H1 (cell line): ENCODE measurements around the gene PSPN. TPM values are rescaled to one million over a fixed set of nuclear protein-coding genes. Genes with fewer than 3 reads are reported as not detected.

Experiments
- CTCF ChIA-PET: fragments of 300-600 bp; sonication (Branson Sonifier 250); formaldehyde crosslinking; loops from one replicate; lab custom pipeline; 2021; ENCODE audit not compliant: partially characterized antibody; lab: Charles Lee
- POLR2A ChIA-PET: fragments of 300-600 bp; sonication (Branson Sonifier 250); formaldehyde crosslinking; loops from one replicate; lab custom pipeline; 2021; ENCODE audit warnings: inconsistent platforms; ENCODE audit not compliant: partially characterized antibody; lab: Charles Lee
- DNase-seq, 2 experiments: peaks; one replicate each; pipeline versions ENCODE4 v3.0.0 to v3.0.0-alpha.2; 2010 to 2022; ENCODE audit warnings: low spot score in 2 of 2, low read depth in 1 of 2, mixed read lengths in 1 of 2
- FAIRE-seq: peaks from 2 replicates; lab custom pipeline; 2011; peaks lifted over from hg19 to GRCh38; lab: Jason Lieb, UNC
- H2AFZ ChIP-seq: 2 replicates; pipeline ENCODE4 v1.8.1; 2012; ENCODE audit warnings: low read length, inconsistent platforms
- H2AK5ac ChIP-seq: 2 replicates; pipeline ENCODE4 v1.6.1; 2013; ENCODE audit warnings: low read depth, low read length
- H2BK120ac ChIP-seq: replicated peaks from 2 replicates; pipeline ENCODE3; 2013; ENCODE audit warnings: low read depth, low read length, inconsistent platforms
- H2BK12ac ChIP-seq: 2 replicates; pipeline ENCODE4 v1.6.1; 2013; ENCODE audit warnings: low read depth, low read length
- H2BK15ac ChIP-seq: 2 replicates; pipeline ENCODE4 v1.6.1; 2013; ENCODE audit warnings: low read length
- H2BK20ac ChIP-seq: 2 replicates; pipeline ENCODE4 v1.6.1; 2013; ENCODE audit warnings: low read length
- H2BK5ac ChIP-seq: 2 replicates; pipeline ENCODE4 v1.6.1; 2013; ENCODE audit warnings: low read depth, low read length
- H3K14ac ChIP-seq: 2 replicates; pipeline ENCODE4 v1.6.1; 2013; ENCODE audit warnings: inconsistent platforms; ENCODE audit not compliant: insufficient read length
- H3K18ac ChIP-seq: 2 replicates; pipeline ENCODE4 v1.6.1; 2013; ENCODE audit warnings: low read length; ENCODE audit errors: extremely low read depth
- H3K23ac ChIP-seq: 2 replicates; pipeline ENCODE4 v1.6.1; 2013; ENCODE audit warnings: inconsistent platforms; ENCODE audit not compliant: insufficient read length
- H3K23me2 ChIP-seq: 2 replicates; pipeline ENCODE4 v1.6.1; 2013; ENCODE audit warnings: low read depth, low read length
- H3K27ac ChIP-seq: 2 replicates; pipeline ENCODE4 v1.6.1; 2011; ENCODE audit warnings: low read depth, low read length, inconsistent platforms
- H3K27me3 ChIP-seq, 4 experiments: replicated peaks in 1 of 4; 1 replicate in 1 of 4; 2 replicates in 3 of 4; pipeline versions ENCODE4 v1.6.1 to v1.8.1; 2011 to 2013; ENCODE audit warnings: low read length in 3 of 4, mild to moderate bottlenecking in 3 of 4, inconsistent platforms in 2 of 4, mixed read lengths in 2 of 4, moderate library complexity in 1 of 4; ENCODE audit not compliant: control insufficient read depth in 3 of 4, insufficient read depth in 3 of 4; ENCODE audit errors: extremely low read depth in 1 of 4
- H3K36me3 ChIP-seq, 4 experiments: 2 replicates each; pipeline versions ENCODE4 v1.6.1 to v1.8.1; 2011 to 2013; ENCODE audit warnings: mild to moderate bottlenecking in 4 of 4, low read length in 3 of 4, moderate library complexity in 2 of 4, control low read depth in 1 of 4, inconsistent platforms in 1 of 4; ENCODE audit not compliant: insufficient read depth in 4 of 4, control insufficient read depth in 2 of 4
- H3K4ac ChIP-seq: replicated peaks from 2 replicates; pipeline ENCODE3; 2013; ENCODE audit warnings: low read length, low read depth, mixed read lengths, inconsistent platforms; ENCODE audit not compliant: insufficient read length
- H3K4me1 ChIP-seq, 4 experiments: replicated peaks in 1 of 4; 1 replicate in 1 of 4; 2 replicates in 3 of 4; pipeline versions ENCODE4 v1.6.1 to v1.8.1; 2011 to 2013; ENCODE audit warnings: low read length in 3 of 4, inconsistent platforms in 2 of 4, mixed read lengths in 1 of 4; ENCODE audit not compliant: insufficient read depth in 4 of 4, control insufficient read depth in 3 of 4
- H3K4me2 ChIP-seq, 2 experiments: 2 replicates each; pipeline versions ENCODE4 v1.6.1 to v1.8.1; 2011 to 2013; ENCODE audit warnings: low read depth in 2 of 2, low read length in 2 of 2, control low read depth in 1 of 2, inconsistent platforms in 1 of 2, mild to moderate bottlenecking in 1 of 2; ENCODE audit not compliant: insufficient read depth in 1 of 2
- H3K4me3 ChIP-seq, 4 experiments: fragments of 200-600, 300-600 bp in 1 of 4; sonication (generic), shearing (Covaris generic), sonication (Bioruptor Twin) in 1 of 4; 2 replicates each; pipeline versions ENCODE4 v1.5.1 to v1.8.1; 2011 to 2016; ENCODE audit warnings: low read length in 4 of 4, low read depth in 3 of 4, control low read depth in 2 of 4, inconsistent platforms in 2 of 4, mild to moderate bottlenecking in 2 of 4, mixed read lengths in 1 of 4, moderate library complexity in 1 of 4; ENCODE audit not compliant: insufficient read depth in 2 of 4; ENCODE audit errors: extremely low read depth in 1 of 4
- H3K56ac ChIP-seq: replicated peaks from 2 replicates; pipeline ENCODE3; 2013; ENCODE audit warnings: low read depth, mild to moderate bottlenecking, mixed read lengths, low read length, inconsistent platforms; ENCODE audit not compliant: insufficient read length
- H3K79me1 ChIP-seq: 2 replicates; pipeline ENCODE4 v1.6.1; 2013; ENCODE audit warnings: low read depth, low read length, control low read depth
- H3K79me2 ChIP-seq, 2 experiments: 2 replicates each; pipeline versions ENCODE4 v1.6.1 to v1.8.1; 2012 to 2013; ENCODE audit warnings: low read length in 2 of 2, mild to moderate bottlenecking in 2 of 2, inconsistent platforms in 1 of 2; ENCODE audit not compliant: insufficient read depth in 2 of 2, control insufficient read depth in 1 of 2
- H3K9ac ChIP-seq, 4 experiments: replicated peaks in 1 of 4; 1 replicate in 1 of 4; 2 replicates in 3 of 4; pipeline versions ENCODE4 v1.6.1 to v1.8.1; 2011 to 2013; ENCODE audit warnings: low read depth in 3 of 4, low read length in 3 of 4, control low read depth in 2 of 4, mild to moderate bottlenecking in 2 of 4, moderate library complexity in 2 of 4, inconsistent platforms in 1 of 4; ENCODE audit errors: extremely low read depth in 1 of 4
- H3K9me3 ChIP-seq, 2 experiments: 2 replicates each; pipeline versions ENCODE4 v1.6.1 to v1.8.1; 2012 to 2013; ENCODE audit warnings: mild to moderate bottlenecking in 2 of 2, moderate library complexity in 2 of 2, control low read depth in 1 of 2, inconsistent platforms in 1 of 2, low read depth in 1 of 2, low read length in 1 of 2, mixed read lengths in 1 of 2; ENCODE audit not compliant: insufficient read depth in 2 of 2
- H4K20me1 ChIP-seq, 2 experiments: replicated peaks in 1 of 2; 2 replicates each; pipeline versions ENCODE3 to v1.8.1; 2011 to 2013; ENCODE audit warnings: inconsistent platforms in 2 of 2, low read length in 2 of 2, mild to moderate bottlenecking in 1 of 2; ENCODE audit not compliant: insufficient read depth in 2 of 2, control insufficient read depth in 1 of 2
- H4K5ac ChIP-seq: 2 replicates; pipeline ENCODE4 v1.6.1; 2013; ENCODE audit warnings: low read length, low read depth, mixed read lengths, inconsistent platforms; ENCODE audit not compliant: insufficient read length
- H4K8ac ChIP-seq: 2 replicates; pipeline ENCODE4 v1.8.0; 2013; ENCODE audit warnings: mild to moderate bottlenecking, moderate library complexity, low read length, inconsistent platforms; ENCODE audit not compliant: insufficient read depth; ENCODE audit errors: extremely low read depth
- H4K91ac ChIP-seq: replicated peaks from 2 replicates; pipeline ENCODE3; 2013; ENCODE audit warnings: low read length, mixed read lengths, inconsistent platforms; ENCODE audit not compliant: insufficient read length
- ASH2L ChIP-seq: fragments of 200-600, 300-600 bp; sonication (generic); IDR thresholded peaks from one replicate; pipeline ENCODE4 v1.7.1; 2017; ENCODE audit warnings: low read length
- HDAC2 ChIP-seq, 2 experiments: fragments of 300-600 bp in 1 of 2; sonication (generic) in 1 of 2; IDR thresholded peaks; 2 replicates each; pipeline ENCODE4 v1.6.1; 2011 to 2012; ENCODE audit warnings: low read depth in 2 of 2, low read length in 2 of 2, mild to moderate bottlenecking in 2 of 2, moderate library complexity in 2 of 2, borderline replicate concordance in 1 of 2, inconsistent platforms in 1 of 2
- KDM5A ChIP-seq: fragments of 200-600 bp; IDR thresholded peaks from 2 replicates; pipeline ENCODE4 v1.7.1; 2012; ENCODE audit warnings: mild to moderate bottlenecking, low read length, inconsistent platforms, mixed read lengths
- PHF8 ChIP-seq: fragments of 200-600 bp; sonication (generic); conservative IDR thresholded peaks from 2 replicates; pipeline ENCODE4 v1.7.1; 2012; ENCODE audit warnings: low read depth, mild to moderate bottlenecking, inconsistent platforms, low read length, moderate library complexity
- WGBS, 2 experiments: shearing (Covaris generic) in 1 of 2; methylation state at CpG; one replicate each; pipeline versions ENCODE4 v1.1.6 to v1.1.7; 2013 to 2015; ENCODE audit warnings: low lambda C conversion rate in 2 of 2, mixed read lengths in 2 of 2, inconsistent platforms in 1 of 2, low coverage in 1 of 2, missing lambda C conversion rate in 1 of 2; ENCODE audit not compliant: insufficient replicate concordance in 2 of 2, insufficient coverage in 1 of 2, insufficient read length in 1 of 2; ENCODE audit errors: extremely low coverage in 1 of 2, missing lambda C conversion rate in 1 of 2; 5-methylcytosine and 5-hydroxymethylcytosine counted together
- polyA plus RNA-seq, 7 experiments: library from polyadenylated mRNA; depleted of rRNA in 3 of 7; stranded (reverse) in 5 of 7; unstranded in 2 of 7; fragments of >200 nt in 5 of 7; fragments of 200-250 nt in 2 of 7; gene quantifications; 1 replicate in 5 of 7; 2 replicates in 1 of 7; 4 replicates in 1 of 7; pipeline versions ENCODE4 v1.2.1 to v1.2.3, GENCODE V29; 2011 to 2013; ENCODE audit warnings: missing spikeins in 2 of 7, mixed read lengths in 2 of 7
- total RNA-seq: library from RNA; stranded (reverse); fragmentation: NEBNext Ultra II Directional; extraction: Animal tissue kit (Norgen Biotek cat#: 25700); gene quantifications from 2 replicates; pipeline ENCODE4 v1.2.1, GENCODE V29; 2021
- TF ChIP-seq, protein P1 (sequence below), 3 experiments: IDR thresholded peaks; 1 replicate in 2 of 3; 2 replicates in 1 of 3; pipeline versions ENCODE4 v1.5.1 to v1.6.1; 2011; ENCODE audit warnings: low read length in 3 of 3, mild to moderate bottlenecking in 3 of 3, inconsistent platforms in 2 of 3, low read depth in 1 of 3, moderate library complexity in 1 of 3; ENCODE audit not compliant: insufficient read depth in 1 of 3; ENCODE audit errors: control extremely low read depth in 1 of 3

PSPN gene
- total and polyA plus RNA-seq, 2 of the 8 experiments (the other 6 are each of a cell fraction or from before 2014, with no cell fraction given), result 1.0 to 2.1 TPM

DNA sequence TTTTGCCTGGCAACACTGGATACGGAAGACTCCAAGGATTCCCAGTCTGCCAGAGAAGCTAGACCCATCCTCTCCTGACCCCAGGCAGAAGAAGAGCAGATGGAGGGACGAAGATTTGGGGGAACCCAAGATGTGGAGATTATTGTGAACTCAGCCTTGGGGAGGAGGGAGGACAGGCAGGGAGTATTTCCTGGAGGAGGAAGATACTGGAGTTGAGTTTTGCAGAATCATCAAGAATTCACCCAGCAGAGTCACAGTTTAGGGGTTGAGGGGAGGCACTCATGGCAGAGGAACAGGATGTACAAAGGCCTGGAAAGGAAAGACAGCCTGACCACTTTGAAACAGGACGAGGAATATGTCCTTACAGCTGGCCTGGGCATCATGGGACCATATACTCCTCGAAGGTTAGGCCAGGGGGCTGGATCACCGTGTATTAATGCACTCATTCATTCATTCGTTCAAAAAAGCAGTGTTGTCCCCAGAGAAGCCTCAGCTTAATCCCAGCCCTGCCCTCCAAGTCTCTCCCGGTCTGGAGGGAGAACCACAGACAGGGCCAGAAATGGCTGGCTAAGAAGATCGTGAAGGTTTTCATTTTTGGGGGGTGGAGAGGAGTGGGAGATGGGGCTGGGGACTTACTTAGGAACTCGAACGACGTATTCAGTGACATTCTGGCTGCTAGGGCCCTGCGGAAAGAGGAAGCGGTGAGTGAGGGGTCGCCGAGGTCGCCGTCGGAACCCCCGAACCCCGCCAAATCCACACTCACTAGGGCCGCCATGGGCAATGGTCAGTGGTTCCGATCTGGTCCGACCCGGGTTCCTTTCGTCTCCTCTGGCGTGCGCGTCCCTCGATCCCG, 16.7 kb upstream of the PSPN start:
- POLR2A ChIA-PET, result interaction anchor here (1.0 to 9.9 kb wide), 6 partner anchors 9 to 71 kb away, joined by 3 to 81 read pairs (median 4); partner anchors contain the start of genes ALKBH7, CRB3, KHSRP and PSPN
- H3K4me3 ChIP-seq, result peak overlapping the region; percentile 72 to 99 (median 90)

More for the DNA sequence above, 16.7 kb upstream of the PSPN start:
- Histone ChIP-seq H4K5ac (peak overlapping the region; percentile 37), H3K18ac (no peak overlapping the region), H3K9me3 (no peaks in the 10 kb centered on the region), H2BK12ac (no peak overlapping the region), H2AK5ac (no peak overlapping the region), H3K36me3 (peaks cover 12 to 32% (median 20%) of the 10 kb centered on the region in 4 experiments), H2BK20ac (no peak overlapping the region), H3K23ac (no peak overlapping the region), H3K56ac (no peak overlapping the region), H3K14ac (no peak overlapping the region), H4K8ac (peak overlapping the region; percentile 77), H3K27me3 (no peaks in the 10 kb centered on the region), H2AFZ (no peak overlapping the region; the same call in 1 of the 2 replicates), H2BK5ac (0 out of 2 replicates have a peak overlapping the region, but pooled peaks have one; percentile 91), H2BK15ac (no peak overlapping the region), H4K20me1 (peaks cover 0 to 4% of the 10 kb centered on the region in 2 experiments), H3K79me2 (peaks cover 5 to 20% of the 10 kb centered on the region in 2 experiments; a peak in 3 of 4 replicates), H3K9ac (peak overlapping the region; percentile 77 to 92 (median 86)), H3K79me1 (peaks cover 6% of the 10 kb centered on the region), H3K27ac (peak overlapping the region; percentile 89), H4K91ac (no peak overlapping the region), H3K23me2 (peaks cover 7% of the 10 kb centered on the region), H3K4me1 (peaks cover 0 to 8% (median 7%) of the 10 kb centered on the region in 4 experiments; a peak in 5 of 7 replicates), H3K4ac (peak overlapping the region; percentile 6), H3K4me2 (peak overlapping the region; percentile 95 to 96), H2BK120ac (no peak overlapping the region)
- TF ChIP-seq PHF8 (peak; percentile 57), HDAC2 (IDR thresholded peaks at IDR 0.05; ENCODE audit: borderline replicate concordance in 1 of 2, low read depth in 2 of 2, low read length in 2 of 2) (0 out of 4 replicates have a peak, but pooled peaks of 1 of the 2 experiments have one; percentile 6), ASH2L (peak; percentile 38), KDM5A (0 out of 2 replicates have a peak, but pooled peaks have one; percentile 51)
- TF ChIP-seq, protein P1, sequence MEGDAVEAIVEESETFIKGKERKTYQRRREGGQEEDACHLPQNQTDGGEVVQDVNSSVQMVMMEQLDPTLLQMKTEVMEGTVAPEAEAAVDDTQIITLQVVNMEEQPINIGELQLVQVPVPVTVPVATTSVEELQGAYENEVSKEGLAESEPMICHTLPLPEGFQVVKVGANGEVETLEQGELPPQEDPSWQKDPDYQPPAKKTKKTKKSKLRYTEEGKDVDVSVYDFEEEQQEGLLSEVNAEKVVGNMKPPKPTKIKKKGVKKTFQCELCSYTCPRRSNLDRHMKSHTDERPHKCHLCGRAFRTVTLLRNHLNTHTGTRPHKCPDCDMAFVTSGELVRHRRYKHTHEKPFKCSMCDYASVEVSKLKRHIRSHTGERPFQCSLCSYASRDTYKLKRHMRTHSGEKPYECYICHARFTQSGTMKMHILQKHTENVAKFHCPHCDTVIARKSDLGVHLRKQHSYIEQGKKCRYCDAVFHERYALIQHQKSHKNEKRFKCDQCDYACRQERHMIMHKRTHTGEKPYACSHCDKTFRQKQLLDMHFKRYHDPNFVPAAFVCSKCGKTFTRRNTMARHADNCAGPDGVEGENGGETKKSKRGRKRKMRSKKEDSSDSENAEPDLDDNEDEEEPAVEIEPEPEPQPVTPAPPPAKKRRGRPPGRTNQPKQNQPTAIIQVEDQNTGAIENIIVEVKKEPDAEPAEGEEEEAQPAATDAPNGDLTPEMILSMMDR (IDR thresholded peaks at IDR 0.05; ENCODE audit: control extremely low read depth in 1 of 3, insufficient read depth in 1 of 3, low read depth in 1 of 3, low read length in 3 of 3), result no peak
- FAIRE-seq, result no peak
- 11% methylated on average over 22 of the region's 30 CpGs; no CpG with 5 or more reads in 1 of the 2 experiments for WGBS, 2 experiments
- CTCF ChIA-PET, result interaction anchor here (0.9 to 1.5 kb wide), 3 partner anchors 16 to 176 kb away, joined by 3 to 5 read pairs (median 4); no protein-coding TSS in a partner anchor
- DNase-seq, result no peak
